Measurements from ENCODE around the gene PIMREG.

The PIMREG gene

GRCh38 chr17:6462692-6463091 lies 18.4 kb downstream of the PIMREG start:
- no peak for DNase-seq

DNA sequence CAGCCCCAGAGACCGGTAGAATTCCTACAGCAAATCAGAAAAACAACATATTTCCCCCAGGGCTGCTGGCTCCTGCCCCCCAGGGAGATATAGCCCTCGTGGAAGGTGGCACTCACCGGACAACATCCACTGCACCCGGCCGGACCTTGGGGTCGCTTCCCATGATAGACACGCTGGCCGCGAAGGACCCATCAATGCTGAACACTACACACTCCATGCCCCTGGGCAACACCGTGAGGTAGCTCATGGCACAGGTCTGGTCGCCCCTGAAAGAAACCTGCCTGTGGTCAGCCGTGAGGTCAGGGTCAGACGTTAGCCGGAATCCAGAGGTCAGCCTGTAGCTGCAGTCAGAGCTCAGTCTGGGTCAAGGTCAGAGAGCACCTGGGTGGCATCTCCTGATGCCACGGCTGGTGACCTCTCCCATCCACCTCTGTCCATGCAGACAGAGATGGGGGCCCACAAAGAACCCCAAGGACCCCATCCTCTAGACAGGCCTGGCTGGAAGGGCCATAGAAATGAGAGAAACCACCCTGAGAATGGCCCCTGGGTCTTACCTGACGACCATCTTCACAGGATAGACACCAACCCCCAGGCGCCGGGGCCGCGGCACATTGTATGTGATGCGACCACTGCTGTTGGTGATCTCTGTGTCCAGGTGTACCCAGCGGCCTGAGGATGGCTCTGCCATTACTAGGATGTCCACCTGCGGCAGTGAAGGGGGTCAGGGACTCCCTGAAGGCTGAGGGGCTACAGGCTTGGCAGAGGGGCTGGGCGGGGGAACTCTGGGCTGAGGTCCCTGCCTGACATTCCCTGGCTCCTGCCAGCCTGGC lies 19.6 kb downstream of the PIMREG start:
- DNase-seq = no peak

- DNase-seq = no peak
Measured at GRCh38 chr17:6464446-6465041, 20.3 kb downstream of the PIMREG start.

GRCh38 chr17:6465206-6466003 lies 21.1 kb downstream of the PIMREG start:
- DNase-seq = no peak

GRCh38 chr17:6467567-6467966 lies 23.3 kb downstream of the PIMREG start:
- DNase-seq = no peak

DNA sequence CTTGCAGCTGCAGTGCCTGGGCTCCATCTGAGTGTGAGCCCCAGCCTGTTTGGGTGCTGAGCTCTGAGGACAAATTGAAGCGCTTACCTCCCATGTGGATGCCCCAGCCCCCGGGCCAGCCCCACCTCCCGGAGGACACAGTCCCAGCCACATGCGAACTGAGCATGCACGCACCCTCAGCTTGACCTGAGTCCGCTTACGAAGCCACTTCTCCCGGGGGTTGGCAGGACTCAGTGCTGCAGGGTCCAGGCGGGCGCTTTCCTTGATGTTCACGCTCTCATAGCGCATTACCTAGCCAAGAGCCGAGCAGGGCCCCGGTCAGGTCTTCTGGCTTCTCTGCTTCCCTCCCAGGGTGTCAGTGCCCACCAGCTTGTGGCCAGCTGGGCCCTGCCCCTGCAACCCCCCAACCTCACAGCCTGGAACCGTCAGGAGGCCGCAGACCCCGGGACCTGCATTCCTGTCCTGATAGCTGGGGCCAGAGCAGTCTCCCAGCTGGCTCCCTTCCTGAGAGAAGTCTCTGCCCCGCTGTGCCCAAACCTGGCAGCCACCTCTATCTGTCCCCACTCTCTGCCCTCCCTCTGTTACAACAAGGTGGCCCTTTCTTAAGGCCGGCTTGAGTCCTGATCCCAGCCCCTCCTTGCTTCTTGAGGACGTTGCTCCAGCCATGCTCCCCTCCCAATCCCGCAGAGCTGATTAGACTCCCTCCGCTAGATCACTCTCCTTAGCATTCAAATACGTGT lies 24.0 kb downstream of the PIMREG start:
- no peak for DNase-seq

- DNase-seq = no peak
Measured at GRCh38 chr17:6470146-6470718, 26.0 kb downstream of the PIMREG start.

DNA sequence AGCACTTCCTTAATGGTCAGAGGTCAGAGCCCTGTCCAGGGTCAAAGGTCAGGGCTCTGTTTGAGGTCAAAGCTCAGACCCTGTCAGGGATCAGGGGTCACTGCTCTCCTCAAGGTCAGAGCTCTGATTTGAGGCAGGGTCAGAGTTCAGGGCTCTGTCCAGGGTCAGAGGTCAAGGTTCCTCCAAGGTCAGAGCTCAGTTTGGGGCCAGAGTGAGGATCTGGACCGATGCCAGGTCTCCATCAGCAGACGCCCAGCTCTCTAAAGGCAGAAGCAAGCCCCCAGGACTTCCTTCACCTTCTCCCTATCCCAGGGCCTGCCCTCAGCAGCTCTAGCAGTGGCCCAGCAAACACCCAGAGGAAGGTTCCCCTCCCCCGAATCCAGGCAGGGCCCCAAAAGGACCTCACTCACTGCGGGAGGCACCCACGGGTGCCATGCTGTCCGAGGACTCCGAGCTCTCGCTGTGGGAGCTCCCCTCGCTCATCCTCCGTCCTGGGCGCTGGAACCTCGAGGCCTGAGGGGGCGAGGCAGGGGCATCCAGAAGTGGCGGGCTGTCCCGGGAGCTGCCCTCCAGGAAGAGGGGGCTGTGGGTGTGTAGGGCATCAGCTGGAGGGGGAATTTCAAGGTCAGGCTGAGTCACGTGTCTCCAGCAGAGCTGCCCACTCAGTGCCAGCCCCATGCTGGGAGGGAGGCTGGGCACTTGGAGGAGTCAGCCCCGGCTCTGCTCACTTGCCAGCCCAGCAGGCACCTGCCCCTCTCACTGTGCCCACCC lies 26.7 kb downstream of the PIMREG start:
- no peak for DNase-seq

DNA sequence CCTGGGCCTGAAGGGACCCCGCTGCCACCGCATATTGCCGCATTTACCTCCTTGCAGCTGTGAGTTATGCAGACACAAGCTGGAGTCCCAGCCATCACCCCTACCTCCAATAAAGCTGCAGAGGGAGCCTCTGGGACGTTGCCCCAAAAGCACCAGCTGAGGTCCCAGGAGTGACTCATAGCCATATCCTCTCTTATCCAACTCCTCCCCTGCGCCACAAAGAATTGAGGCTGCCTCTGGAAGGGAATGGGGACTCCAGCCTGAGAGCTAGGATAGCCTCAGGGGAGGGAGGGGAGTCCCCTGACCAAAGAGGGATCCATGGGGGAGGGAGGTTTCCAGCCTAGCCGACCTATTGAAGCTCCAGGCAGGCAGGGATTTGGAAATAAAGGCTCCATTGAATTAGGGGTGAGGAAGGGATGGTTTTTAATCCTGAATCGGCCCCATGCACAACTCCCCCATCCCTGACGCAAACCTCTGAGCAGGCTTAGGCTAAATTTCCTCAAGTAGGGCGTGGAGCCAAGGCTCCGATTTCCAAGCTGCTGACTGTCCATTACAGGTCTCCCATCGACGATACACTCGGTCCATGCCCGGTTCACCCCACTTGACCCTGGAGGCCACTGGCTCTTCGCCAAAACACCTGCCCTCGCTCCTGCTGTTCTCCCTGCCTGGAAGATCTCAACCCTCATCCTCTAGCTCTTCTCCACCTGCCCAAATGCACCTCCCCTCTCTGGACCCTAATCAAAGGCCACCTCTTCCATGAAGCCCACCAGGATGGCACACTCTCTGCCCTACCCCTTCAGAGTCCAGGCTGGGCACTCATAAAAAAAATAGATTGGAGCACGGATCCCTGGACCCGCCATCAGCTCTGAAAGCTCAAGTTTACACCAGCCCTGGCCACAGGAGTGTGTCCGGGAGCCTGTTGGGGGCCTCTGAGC lies 27.5 kb downstream of the PIMREG start:
- no peak for DNase-seq

DNA sequence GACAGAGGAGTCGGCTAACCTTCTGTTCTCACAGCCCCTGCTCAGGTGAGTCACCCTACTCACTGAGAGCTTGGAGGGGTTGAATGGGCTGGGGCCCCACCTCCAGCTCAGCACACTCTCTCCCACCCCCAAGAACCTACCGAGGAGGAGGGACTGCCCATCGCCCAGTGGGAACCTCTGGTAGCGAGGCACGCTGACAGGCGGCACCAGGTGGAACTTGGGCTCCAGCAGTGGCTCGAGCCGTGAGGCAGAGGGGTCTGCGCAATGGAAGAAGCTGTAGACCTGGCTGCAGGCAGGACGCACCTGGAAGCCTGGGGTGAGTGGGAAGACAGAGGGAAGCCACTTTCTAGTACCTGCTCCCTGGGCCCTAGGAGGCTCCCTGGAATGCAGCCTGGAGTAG lies 28.3 kb downstream of the PIMREG start:
- DNase-seq = no peak

DNA sequence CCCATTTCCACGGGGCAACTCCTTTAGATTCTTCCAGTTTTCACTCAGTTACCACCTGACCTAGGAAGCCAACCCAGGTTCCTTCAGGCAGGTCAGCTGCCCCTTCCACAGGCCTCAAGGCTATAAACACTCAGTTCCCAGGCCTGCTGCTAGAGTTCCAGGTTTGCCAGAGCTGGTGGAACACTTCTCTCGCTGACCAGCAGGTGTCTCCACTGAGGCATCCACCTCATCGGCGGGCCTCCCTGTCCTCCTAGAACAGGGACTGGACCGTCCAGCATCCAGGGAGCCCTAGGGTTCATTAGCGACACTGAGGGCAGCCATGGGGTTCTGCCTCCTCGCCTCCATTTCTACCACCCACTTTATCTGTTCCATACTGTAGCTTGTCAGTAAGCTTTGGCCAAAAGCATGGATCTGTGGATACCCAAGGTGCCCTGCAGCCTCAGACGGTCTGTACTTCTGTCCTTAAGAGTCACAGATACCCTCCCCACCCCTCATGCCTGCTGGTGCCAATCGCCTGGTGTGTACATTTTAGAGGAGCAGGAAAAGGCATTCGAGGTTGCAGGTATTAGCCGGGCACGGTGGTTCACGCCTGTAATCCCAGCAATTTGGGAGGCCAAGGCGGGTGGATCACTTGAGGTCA lies 29.0 kb downstream of the PIMREG start:
- no peak for DNase-seq

DNA sequence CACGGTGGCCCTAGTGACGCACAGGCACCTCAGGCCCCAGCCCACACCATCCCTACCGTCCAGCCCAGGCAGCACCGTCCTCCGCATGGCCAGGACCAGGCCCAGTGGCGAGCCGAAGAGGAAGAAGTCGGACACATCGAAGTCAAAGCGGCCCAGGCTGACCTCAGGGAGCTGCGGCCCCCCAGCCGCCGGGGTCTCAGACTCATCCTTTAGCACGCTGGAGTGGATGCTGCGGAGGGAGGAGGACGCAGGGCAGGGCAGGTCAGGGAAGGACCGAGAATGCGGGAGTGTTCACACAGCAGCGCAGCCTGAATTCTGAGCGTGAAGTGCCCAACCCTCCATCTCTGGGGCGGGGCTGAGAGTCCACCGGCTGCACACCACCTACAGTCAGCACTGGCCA lies 30.1 kb downstream of the PIMREG start:
- no peak for DNase-seq

- DNase-seq = no peak
Measured at GRCh38 chr17:6474906-6475305, 30.7 kb downstream of the PIMREG start.

DNA sequence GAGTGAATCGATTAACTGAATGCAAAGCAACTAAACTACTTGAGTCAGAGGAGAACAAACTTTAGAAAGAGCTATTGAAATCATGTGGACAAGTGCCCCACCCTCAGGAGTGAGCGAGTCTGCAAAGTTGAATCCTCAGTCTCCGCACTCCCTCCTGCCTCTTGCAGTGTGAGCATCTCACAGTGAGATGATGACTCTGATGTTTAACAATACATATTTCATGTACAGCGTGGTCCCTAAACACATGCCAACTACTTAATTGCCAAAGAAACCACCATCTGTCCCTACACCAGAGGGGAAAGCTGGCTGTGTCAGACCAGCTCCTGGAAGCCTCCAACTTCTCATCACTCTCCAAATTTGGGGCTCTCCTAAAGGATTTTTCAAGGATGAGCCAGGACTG lies 31.2 kb downstream of the PIMREG start:
- DNase-seq = no peak

- no peak for DNase-seq
Measured at GRCh38 chr17:6476076-6476809, 32.0 kb downstream of the PIMREG start.

GRCh38 chr17:6476810-6477179 lies 32.5 kb downstream of the PIMREG start:
- DNase-seq = no peak

GRCh38 chr17:6477831-6478383 lies 33.7 kb downstream of the PIMREG start:
- no peak for DNase-seq

GRCh38 chr17:6478486-6478885 lies 34.2 kb downstream of the PIMREG start:
- no peak for DNase-seq

DNA sequence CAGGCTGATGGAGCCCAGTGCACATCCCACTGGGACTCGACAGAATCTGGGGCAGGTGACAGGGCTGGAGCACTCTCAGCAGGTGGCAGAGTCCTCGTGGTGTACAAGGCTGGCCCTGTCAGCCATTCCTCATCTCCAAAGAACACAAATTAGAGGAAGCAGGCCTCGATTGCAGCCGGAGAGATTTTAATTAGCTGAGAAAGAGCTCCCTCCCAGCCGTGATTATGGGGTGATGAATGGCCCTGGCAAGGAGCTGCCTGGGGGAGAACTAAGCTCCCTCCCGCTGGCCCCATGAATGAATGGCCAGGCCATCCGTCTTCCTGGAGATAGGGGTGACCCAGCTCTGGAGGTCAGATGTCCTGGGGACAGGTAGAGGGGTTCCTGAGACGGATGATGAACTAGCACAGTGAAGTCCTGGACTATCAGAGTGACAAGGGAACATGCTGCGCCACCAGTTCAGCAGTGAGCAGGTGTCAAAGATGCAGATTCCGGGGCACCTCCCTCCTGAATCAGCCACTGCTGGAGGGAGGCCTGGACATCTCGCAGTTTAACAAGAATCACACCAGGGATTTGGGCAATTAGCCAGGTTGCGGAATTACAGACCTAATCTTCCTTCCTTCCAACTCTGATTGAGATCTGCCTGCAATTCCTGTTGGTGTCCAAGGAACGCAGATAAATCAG lies 35.5 kb downstream of the PIMREG start:
- peak; percentile 36 for DNase-seq
